GM13976 (cell line): ENCODE data around the gene FGF2.
"Not testable (repeated sequence)": the region's sequence is repeated elsewhere in the genome, so short reads cannot be mapped to it uniquely, and the experiment has no call there.

ENCODE experiments used
- DNase-seq: peaks from one replicate; pipeline ENCODE4 v3.0.0; 2012; ENCODE audit warnings: low spot score
- CTCF ChIP-seq: IDR thresholded peaks from 2 replicates; pipeline ENCODE4 v1.5.1; 2012; ENCODE audit warnings: borderline replicate concordance, mild to moderate bottlenecking; ENCODE audit not compliant: insufficient read depth; ENCODE audit errors: extremely low read depth, missing control alignments, control extremely low read depth
- in situ Hi-C: fragments of 300-500 bp; cut with MboI; formaldehyde crosslinking; loops from one replicate; pipeline ENCODE4 v1.12.0; 2022; ENCODE audit warnings: low sequenced_read_pairs, mixed read lengths, inconsistent platforms; ENCODE audit not compliant: unreplicated experiment

Gene FGF2

GRCh38 chr4:122785099-122785498 is 41.5 kb upstream of the FGF2 start:
- TF ChIP-seq CTCF = no peak
- DNase-seq = no peak
- in situ Hi-C loops = no loop called here

GRCh38 chr4:122786296-122786695 is 40.3 kb upstream of the FGF2 start:
- in situ Hi-C loops, DNase-seq: not testable (repeated sequence)

GRCh38 chr4:122786920-122787319 is 39.7 kb upstream of the FGF2 start:
- DNase-seq, in situ Hi-C loops: not testable (repeated sequence)

- DNase-seq = no peak
- TF ChIP-seq CTCF = no peak
- in situ Hi-C loops = no loop called here
These were observed 38.7 kb upstream of the FGF2 start for GRCh38 chr4:122787940-122788339.

GRCh38 chr4:122788935-122789334 is 37.7 kb upstream of the FGF2 start:
- in situ Hi-C loops = no loop called here
- TF ChIP-seq CTCF = no peak
- no peak for DNase-seq

GRCh38 chr4:122793811-122794210 is 32.8 kb upstream of the FGF2 start:
- in situ Hi-C loops = no loop called here
- TF ChIP-seq CTCF = no peak
- DNase-seq = no peak

- no peak for DNase-seq
These were observed 29.7 kb upstream of the FGF2 start for GRCh38 chr4:122796801-122797404.

More at GRCh38 chr4:122796801-122797404, 29.7 kb upstream of the FGF2 start:
- no peak for TF ChIP-seq CTCF
- in situ Hi-C loops = no loop called here
